Inflammatory macrophage (primary cell): ENCODE measurements around the gene SHC4.

Source experiments
- DNase-seq, 2 donors: peaks; one replicate each; pipeline ENCODE4 v3.0.0-alpha.2; 2020 to 2022

Gene SHC4

DNA sequence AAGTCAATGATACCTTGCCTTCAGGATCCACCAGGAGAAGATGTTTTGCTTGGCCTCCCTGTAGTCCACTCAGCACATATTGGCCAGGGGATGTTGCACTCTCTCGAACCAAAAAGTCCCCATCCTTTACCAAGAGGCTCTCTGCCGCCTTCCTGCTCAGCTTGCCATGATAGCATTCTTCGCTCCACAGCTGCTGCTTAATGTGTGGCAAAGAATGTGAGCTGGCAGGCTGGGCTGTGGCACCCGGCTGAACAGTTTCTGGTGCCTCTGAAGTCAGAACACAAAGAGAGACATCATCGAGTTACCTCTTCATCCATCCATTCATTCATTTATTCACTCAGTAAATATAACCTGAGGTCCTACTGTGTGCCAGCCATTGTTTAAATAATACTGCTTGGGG is 129.0 kb downstream of the SHC4 start:
- no peak for DNase-seq

DNA sequence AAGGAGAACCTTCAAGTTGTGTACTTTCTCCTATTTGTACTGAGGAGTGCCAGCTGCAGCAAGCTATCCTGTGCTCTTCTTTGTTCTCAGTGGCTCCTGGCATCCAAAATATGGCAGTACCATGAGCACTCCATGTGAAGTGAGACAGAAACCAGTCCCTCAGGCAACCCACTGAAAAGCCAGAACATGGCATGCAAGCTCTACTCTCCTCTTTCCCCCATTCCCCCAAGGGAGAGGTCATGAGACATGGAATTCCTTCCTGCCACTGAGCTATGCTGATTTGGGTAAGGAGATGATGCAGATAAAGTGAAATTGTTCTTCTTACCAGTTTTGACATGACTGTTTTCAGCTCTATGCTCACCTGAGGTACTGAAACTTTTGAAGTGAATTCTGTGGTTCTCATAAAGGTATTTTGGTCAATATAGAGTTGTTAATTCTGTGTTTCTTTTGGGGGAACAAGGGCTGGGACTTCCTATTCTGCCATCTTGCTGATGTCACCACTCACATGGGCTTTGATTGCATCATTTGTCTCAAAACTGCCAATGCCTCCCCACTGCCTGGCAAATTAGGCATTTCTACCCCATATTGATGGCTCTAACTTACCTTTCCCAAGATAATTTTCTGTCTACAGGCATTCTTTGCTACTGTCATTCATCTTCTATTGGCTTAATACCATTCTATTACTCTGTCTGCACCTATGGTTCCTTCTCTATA is 130.0 kb downstream of the SHC4 start:
- no peak for DNase-seq

DNA sequence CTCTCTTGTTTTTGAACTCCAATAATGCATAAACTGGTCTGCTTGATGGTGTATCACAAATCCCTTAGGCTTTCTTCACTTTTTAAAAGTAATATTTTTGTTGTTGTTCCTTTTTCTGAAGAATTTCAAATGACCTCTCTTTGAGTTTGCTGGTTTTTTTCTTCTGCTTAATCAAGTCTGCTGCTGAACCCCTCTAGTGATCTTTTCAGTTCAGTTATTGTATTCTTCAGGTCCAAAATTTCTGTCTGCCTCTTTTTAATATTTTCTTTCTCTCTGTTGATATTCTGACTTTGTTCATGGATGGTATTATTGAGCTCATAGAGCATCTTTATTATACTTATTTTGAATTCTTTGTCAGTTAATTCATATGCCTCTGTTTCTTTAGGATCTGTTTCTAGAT is 131.1 kb downstream of the SHC4 start:
- DNase-seq, result no peak

DNA sequence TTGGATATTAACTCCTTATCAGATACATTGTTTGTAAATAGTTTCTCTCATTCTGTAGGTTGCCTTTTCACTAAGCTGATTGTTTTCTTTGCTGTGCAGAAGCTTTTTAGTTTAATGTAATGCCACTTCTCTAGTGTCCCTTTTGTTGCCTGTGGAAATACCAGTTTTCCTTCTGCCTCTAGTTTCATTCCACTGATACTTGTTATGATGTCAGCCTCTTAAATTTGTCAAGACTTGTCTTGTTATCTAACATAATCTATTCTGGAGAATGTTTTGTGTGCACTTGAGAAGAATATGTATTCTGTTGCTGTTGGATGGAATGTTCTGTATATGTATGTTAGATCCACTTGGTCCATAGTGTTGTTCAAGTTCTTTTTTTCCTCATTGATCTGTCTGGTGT is 134.8 kb downstream of the SHC4 start:
- no peak for DNase-seq

DNA sequence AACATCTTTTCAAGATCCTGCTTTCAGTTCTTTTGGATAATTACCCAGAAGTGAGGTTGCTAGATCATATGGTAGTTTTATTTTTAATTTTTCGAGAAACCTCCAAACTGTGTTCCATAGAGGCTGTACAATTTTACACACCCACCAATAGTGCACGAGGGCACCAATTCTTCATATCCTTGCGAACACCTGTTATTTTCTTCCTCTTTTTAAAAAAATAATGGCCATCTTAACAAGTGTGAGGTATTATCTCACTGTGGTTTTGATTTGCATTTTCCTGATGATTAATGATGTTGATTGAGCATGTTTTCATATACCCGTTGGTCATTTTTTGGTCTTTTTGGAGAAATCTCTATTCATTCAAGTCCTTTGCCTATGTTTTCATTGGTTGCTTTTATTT is 135.2 kb downstream of the SHC4 start:
- no peak for DNase-seq

DNA sequence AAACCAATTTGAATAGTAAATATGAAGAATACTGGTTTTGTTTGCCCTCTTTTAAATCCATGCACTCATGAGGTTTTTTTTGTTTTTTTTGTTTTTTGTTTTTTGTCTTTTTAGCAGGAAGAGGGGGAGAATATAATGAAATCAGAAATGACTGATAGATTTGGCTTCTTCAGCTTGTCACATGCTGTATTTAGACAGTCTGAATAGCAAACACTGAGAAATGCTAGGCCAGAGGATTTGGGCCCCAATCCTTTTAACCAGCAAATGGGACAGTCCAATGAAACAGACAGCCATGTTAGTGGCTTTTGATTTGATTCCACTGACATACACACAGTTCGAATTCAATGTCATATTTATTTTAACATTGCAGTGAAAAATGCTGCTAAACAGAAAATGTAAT is 138.6 kb downstream of the SHC4 start:
- DNase-seq, result no peak

DNA sequence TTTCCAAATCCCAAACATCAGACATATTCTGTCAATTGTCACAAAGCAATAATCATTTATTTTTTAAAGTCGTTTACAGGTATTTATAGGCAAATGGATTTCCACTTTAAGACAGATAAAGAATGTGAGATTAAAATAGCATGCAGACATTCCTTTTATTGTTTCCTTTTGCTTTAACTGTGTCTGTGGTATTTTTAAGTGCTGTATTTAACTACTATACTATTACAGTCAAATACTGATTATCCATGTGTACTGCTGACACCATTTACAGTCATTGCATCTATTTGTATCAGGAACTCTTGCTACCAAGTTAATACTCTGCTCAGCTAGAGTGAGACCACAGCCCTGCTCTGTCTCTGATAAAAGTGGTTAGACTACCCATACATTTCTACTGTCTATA is 140.0 kb downstream of the SHC4 start:
- no peak for DNase-seq

DNA sequence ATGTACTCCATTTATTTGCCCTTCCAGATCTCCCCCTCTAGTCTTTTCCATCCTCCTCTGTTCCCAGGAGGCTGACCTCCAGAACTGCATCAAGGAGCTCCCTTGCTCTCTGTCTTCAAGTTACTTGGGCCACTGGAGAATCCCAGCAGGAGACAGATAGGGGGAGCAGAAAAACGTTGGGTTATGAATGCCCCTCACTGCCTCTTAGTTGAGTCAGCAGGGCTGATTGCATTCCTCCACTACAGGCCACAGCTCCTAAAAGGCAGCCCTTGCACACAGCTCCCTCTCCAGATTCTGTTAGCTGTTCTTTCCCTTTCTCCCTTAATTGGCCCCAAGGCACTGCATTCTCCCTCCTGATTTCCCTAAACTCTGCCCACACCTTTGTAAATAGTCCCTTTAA is 140.5 kb downstream of the SHC4 start:
- no peak for DNase-seq

DNA sequence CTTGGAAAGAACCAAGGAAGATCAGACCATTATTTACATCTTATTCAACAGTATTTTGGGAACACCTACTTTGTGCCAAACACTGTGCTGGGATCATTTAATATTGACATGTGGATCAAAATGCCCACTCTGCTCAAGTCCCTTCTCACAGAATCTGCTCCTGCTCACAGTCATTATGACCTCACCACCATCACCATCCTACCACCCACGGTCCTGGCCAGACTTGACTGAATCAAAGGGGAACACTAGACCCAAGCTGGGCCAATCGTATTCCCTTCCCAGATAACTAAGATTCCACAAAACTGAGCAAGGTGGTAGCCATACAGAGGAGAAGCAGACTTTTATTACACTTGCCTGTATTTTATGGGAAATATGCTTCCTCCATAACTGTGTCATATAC is 149.4 kb downstream of the SHC4 start:
- peak in 1 of 2 donors; percentile 30 for DNase-seq

DNA sequence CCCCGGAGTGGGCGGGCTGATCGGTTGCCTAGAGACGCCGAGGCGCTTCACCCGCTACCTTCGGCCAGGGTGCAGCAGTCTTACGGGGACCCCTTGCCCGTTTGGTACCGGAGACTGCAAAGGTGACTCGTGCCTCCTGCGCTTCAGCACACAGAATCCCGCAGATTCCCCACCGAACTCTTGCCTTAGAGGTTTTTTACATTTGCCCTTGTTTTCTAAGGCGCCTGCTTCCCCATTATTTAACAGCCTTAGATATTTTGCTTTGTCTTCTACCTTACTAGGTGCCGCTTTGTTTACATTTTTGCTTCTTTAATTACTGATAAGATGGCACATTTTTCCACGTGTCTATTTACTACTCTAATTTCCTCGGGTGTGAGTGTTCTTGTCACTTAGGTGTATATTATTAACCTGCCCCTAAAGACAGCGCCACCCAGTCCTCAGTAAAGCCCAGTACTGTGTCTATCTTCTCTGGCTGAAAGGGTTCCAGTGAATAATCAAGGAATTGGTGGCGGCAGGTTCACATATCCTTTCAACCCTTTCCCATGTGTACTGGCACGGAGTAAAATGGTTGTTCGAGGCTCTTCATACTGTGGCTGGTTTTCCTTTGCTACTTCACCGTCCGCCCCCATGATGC is 152.3 kb downstream of the SHC4 start:
- no peak for DNase-seq

DNA sequence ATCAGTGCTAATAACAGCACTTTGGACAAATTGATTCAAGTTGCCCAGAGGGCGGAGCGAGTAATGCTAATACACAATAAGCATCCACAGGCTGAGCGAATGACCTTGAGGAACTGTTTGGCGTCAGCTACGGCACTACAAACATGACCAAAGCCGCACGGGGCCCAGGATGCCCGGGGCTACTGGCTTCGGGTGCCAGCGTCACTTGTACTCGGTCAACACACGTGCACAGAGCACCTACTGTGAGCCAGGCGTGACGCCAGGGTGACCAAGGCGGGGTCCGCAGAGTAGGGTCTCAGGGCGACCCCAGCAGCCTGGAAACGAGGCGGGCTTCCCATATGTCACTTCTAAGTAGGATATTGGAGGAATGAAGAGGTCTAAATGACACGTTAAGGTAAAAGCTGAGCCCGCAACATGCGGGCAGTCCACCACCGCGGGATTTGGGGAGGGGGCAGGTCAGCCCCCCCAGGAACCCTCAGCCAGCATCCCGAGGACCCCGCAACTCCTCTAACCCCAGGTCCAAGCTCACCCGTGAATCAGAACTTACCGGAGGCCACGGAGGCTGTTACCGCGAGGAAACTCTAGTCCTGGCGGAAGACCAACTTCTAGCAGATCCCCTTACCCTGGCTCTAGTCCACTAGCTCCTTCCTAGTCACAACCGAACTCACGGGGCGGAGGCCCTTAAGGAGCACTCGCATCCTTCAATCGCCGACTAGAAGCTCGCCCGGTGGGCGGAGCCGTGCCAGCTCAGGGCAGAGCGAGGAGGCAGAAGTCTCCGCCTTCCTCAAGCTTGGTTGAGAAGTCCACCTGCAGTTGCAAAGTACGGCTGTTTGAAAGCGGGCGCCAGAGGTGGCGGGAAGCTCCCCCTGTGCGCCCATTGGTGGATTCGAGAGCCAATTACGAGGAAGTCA is 153.1 kb downstream of the SHC4 start, which contains the start of gene CEP152:
TSS of gene CEP152 (minus strand) at position 656 of the 911 bp plus-strand sequence. CDS start 5,420 bp downstream, outside the sequence.
- peak; percentile 99 for DNase-seq

DNA sequence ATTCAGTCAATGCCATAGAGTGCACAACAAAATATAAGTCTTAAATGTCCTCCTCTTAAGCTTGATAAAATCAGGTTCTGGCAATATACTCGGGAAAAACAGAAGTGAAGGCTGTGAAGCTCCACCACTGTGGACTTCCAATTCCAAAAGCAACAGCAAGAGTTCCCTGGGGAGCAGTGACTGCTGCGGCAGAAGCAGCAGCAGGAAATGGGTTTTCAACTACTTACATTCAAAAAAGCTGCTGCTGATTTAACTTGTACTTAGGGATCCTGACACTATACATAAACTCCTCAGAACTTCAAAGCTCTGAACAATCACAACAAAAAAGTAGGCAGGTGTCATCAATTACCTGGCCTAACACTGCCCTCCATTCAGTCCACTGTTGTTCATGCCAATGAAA is 157.6 kb downstream of the SHC4 start:
- DNase-seq, result no peak

DNA sequence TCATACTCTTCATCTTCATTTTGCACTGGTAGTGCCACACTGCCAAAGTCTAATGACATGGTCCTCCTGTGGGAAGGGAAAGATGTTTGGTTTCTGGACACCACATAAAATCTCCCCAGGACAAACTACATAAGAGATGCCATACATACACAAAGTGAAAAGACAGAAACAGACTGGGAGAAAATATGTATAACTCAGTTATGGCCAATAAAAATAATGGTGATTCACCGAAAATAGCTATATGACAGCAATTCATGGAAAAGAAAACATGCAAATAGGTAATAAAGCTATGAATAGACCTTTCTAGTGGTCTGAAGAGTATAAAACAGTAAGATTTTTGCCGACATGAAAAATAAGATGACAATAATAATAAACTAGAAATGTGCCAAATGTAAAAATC is 158.1 kb downstream of the SHC4 start:
- DNase-seq, result no peak

DNA sequence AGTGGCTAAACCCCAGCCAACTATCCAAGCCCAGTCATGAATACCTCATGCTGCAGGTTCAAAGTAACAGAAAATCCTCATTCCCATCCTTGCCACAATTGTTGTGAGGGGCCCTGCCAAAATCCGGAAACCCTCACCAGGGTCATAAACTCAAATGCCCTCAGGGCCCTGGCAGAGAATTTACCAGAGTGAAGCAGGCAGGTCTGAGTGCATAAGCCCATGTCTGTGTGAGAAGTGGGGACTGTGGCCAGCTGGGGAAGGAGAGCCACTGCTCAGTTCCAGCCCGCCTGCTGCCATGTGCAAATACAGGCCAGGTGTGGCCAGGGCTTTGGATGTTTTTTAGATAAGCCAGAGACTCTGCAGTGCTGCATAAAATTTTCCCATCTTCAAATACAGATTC is 159.8 kb downstream of the SHC4 start:
- no peak for DNase-seq

DNA sequence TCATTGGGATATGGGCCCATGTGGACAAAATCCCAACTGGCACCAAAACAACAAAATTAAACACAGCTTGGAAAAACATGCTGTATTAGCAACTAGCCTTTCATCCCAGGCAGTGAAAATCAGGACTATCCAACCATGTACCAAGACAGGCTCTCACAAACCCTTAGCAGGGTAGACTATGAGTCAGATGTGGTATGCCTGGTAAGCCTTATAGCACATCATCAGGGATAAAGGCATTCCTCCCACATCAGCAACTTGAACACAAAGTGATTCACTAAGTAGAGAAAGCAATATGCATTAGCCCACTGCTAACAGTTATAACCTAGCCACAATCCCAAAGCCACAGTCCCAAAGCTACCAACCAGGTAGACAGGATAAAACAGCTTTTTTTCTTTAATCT is 160.9 kb downstream of the SHC4 start:
- peak in 1 of 2 donors; percentile 1 for DNase-seq

DNA sequence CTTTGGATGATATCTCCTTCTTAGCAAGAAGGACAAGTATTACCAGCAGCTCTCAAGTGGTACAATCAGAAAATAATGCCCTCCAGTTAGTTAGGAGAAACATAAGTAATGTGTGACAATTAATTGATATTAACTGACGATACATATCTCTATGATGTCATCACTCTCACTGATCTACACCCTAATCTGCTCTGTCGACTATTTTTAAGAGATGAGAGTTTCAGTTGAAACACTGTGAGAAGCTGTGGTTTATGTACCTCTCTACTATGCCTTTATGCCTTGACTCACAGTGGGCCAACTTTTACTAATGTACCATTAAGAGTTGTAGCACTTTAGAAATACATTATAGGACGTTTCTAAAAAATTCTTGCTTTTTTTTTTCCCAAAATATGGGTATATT is 161.5 kb downstream of the SHC4 start:
- no peak for DNase-seq

DNA sequence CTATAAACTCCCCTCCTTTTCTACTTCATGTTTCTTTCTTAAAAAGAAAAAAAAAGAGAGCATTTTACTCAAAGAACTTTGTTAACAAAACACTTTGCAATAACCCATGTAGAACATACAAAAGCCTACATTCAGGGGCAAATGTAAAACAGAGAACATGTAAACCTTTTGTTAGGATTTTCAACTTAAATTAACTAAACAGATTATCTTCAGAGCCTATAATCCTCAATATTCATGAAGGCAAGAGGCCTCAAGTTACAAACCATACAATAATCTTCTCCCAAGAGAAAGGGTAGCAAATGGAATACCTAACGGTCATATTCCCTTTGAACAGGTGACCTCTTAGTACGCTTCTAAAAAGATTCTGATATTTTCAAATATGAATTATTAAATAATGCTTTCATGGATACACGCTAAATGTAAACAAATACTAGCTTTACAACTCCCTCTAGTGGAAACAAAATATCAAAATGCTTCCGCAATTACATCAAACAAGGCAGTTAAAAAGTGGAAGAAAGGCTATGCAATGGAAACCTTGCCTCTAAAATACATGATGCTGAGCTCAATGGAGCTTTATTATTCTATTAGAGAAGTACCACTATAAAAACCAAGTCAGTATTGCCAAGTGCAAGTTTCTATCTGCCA is 162.8 kb downstream of the SHC4 start:
- DNase-seq, result peak; percentile 34 to 69

DNA sequence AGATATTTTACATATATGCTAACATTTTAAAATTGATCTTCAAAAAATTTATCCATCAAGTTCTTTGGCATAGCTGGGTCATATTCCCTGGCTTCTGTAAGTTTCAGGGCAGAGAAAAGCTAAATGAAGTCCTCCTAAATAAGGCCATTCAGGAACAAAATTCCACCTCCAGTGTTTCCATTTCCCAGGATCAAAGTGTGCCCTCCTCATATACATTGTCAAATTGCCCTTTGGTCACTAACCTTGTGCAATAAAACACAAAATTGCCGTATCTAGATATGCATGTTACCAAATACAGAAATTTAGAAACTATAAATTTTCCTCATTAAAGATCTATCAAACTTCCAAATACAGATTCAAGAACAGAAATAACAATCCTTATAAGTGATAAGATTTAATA is 163.5 kb downstream of the SHC4 start:
- DNase-seq, result no peak

DNA sequence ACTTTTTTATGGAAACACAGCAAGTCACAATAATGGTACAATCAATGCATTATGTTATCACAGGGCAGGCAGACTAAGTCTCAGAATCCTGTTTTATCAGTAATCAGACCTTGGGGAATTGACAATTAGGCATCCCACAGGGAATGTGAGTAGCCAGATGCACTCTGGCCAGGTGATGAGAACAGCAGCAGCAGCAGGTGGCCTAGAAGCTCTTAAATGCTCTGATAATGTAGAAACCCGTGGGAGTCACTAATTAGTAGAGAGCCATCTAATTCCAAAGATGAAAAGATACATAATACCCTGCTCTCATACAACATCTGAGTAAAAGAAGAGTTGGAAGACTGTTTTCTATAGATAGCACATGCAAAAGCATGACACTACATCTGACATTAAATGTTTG is 165.4 kb downstream of the SHC4 start:
- DNase-seq, result no peak

DNA sequence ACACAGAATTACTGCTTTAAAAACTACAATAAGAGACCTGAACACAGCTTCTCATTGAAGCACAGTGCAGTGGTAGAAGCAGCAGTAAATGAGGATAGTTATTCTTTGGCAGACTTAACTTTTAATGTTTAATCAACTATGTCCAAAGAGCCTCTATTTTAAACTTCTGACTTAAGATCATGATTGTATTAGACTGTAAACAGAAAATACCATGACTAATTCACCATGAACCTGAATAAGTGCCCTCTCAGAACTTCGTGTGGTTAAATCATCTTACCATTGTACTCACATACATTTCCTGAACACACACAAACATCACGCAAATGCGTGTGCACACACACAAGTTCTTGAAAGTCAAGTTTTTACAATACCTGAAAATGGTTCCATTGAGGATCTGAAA is 166.8 kb downstream of the SHC4 start:
- DNase-seq, result no peak

DNA sequence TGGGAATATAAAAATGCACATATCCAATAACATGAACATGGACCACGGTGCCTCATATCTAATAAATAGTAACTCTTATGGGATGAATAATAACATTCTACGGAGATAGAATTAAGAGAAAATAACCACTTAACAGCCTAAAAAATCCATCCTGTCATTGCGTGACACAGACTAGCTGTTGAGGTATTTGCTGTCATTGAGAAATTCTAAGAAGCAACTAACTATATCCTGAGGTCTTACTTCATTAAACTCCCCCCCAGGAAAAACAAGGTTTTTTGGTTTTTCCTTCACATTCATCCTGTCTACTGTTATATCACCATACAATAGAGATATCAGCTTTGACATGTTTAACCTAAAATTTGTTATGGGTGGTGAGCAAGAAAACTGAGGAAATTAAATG is 167.2 kb downstream of the SHC4 start:
- DNase-seq, result no peak

DNA sequence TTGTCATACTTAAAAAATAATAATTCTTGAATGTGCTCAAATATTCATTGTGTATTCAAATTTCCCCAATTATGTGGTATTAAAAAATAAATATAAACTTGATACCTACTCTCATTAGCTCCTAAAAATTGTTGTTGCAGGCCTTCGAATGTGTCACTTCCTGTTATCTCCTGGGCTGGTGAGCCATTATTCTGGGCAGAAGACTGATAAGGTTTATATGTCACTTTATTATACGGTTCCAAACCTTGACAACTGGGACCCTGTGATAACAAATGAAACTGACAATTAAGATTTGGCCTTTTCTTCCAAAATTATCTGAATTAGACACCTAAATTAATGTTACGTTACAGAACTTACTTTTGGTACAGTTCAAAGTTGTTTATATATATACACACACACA is 167.8 kb downstream of the SHC4 start:
- no peak for DNase-seq

DNA sequence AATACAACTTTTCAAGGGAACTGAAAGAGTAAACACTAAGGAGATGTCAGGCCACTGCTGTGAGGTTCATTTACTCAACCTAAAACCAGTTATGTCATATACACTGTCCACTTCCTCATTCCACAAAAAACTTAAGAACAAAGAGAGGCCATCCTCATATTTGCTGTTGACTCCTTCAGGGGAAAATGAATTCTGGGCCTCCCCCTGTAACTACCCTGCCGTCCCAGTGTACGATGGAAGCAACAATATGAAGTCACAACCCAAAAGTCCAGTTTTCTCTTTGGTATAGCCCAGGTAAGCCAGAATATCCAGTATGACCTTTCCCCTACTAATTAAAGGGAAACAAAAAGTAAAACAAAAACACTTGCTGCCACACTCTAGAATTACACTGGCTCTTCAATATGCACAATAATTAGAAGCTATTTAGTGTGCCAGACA is 169.0 kb downstream of the SHC4 start:
- DNase-seq, result peak; percentile 55 to 70
